Spleen (tissue), 11 donors: ENCODE measurements around the gene SRXN1. TPM values are rescaled to one million over a fixed set of nuclear protein-coding genes. Genes with fewer than 3 reads are reported as not detected.

ENCODE experiments used
- DNase-seq: peaks from one replicate; pipeline ENCODE4 v3.0.0-alpha.2; 2020
- H3K27ac ChIP-seq, 8 donors: fragments of 200-600 bp; sonication (generic) in 7 of 8; 1 replicate in 4 of 8; 2 replicates in 4 of 8; pipeline versions ENCODE4 v1.5.0 to v1.8.0; 2016 to 2021; ENCODE audit warnings: inconsistent platforms in 4 of 8, mild to moderate bottlenecking in 4 of 8, moderate library complexity in 1 of 8
- H3K27me3 ChIP-seq, 7 donors: fragments of 200-600 bp; sonication (generic) in 6 of 7; replicated peaks in 1 of 7; 1 replicate in 4 of 7; 2 replicates in 3 of 7; pipeline versions ENCODE4 v1.5.0 to v1.8.0; 2016 to 2021; ENCODE audit warnings: inconsistent platforms in 3 of 7, mild to moderate bottlenecking in 1 of 7
- H3K36me3 ChIP-seq, 6 donors: fragments of 200-600 bp; sonication (generic) in 5 of 6; 1 replicate in 4 of 6; 2 replicates in 2 of 6; pipeline versions ENCODE4 v1.5.0 to v1.8.0; 2016 to 2021; ENCODE audit warnings: inconsistent platforms in 2 of 6
- H3K4me1 ChIP-seq, 6 donors: fragments of 200-600 bp; sonication (generic) in 5 of 6; 1 replicate in 3 of 6; 2 replicates in 3 of 6; pipeline versions ENCODE4 v1.5.0 to v1.8.0; 2016 to 2021; ENCODE audit warnings: inconsistent platforms in 3 of 6
- H3K4me3 ChIP-seq, 8 donors: fragments of 200-600 bp; sonication (generic) in 7 of 8; 1 replicate in 4 of 8; 2 replicates in 4 of 8; pipeline versions ENCODE4 v1.5.0 to v1.8.0; 2016 to 2021; ENCODE audit warnings: inconsistent platforms in 4 of 8, mild to moderate bottlenecking in 4 of 8, moderate library complexity in 2 of 8
- H3K9me3 ChIP-seq, 8 donors: fragments of 200-600 bp; sonication (generic) in 7 of 8; 1 replicate in 4 of 8; 2 replicates in 4 of 8; pipeline versions ENCODE4 v1.5.0 to v1.8.0; 2016 to 2021; ENCODE audit warnings: inconsistent platforms in 4 of 8
- POLR2A ChIP-seq, 3 donors: fragments of 450-650 bp; IDR thresholded peaks; one replicate each; pipeline ENCODE4 v1.5.1; 2017; ENCODE audit warnings: antibody characterized with exemption in 3 of 3, mild to moderate bottlenecking in 1 of 3
- POLR2AphosphoS5 ChIP-seq, 3 donors: sonication (generic); formaldehyde crosslinking; IDR thresholded peaks; one replicate each; pipeline ENCODE4 v1.5.1; 2017; ENCODE audit warnings: antibody characterized with exemption in 3 of 3
- WGBS, 5 donors: extraction: QIAGEN DNeasy Blood & Tissue Kit in 3 of 5; methylation state at CpG; one replicate each; pipeline versions ENCODE4 v1.1.5 to v1.1.7; 2013 to 2018; 5-methylcytosine and 5-hydroxymethylcytosine counted together
- intact Hi-C: fragments of 100-400 bp; cut with DNase I; formaldehyde crosslinking; loops from one replicate; pipeline ENCODE4 v1.15.0; 2023; ENCODE audit warnings: low total_unique reads
- polyA plus RNA-seq, 3 donors: library from polyadenylated mRNA; stranded (reverse); fragments of 200-250 nt; gene quantifications; one replicate each; pipeline ENCODE4 v1.2.1, GENCODE V29; 2013
- total RNA-seq, 7 donors: library from RNA; depleted of rRNA in 3 of 7; stranded (reverse); fragments of >200 nt in 3 of 7; fragmentation: NEBNext Ultra II Directional in 4 of 7; extraction: Animal tissue kit (Norgen Biotek cat#: 25700) in 4 of 7; gene quantifications; one replicate each; pipeline versions ENCODE4 v1.1.0 to v1.2.1, GENCODE V29; 2016 to 2021
- TF ChIP-seq, protein P1 (sequence below), 11 experiments: fragments of 200-600 bp in 7 of 11; fragments of 450-650 bp in 4 of 11; sonication (generic) in 4 of 11; IDR thresholded peaks in 8 of 11; conservative IDR thresholded peaks in 3 of 11; 1 replicate in 7 of 11; 2 replicates in 4 of 11; pipeline versions ENCODE4 v1.4.0 to v1.8.0; 2016 to 2021; ENCODE audit warnings: antibody characterized with exemption in 11 of 11, inconsistent platforms in 4 of 11, mild to moderate bottlenecking in 1 of 11
- donor health status: healthy with polysubstance abuse.
- donor health status: DM: no; HTN: no; CAD: no; lungs with moderate emphysema.
- donor health status: DM: no; HTN: no; CAD: no.
- donor health status: Bipolar disorder and iron deficiency.
- donor health status: healthy.
- donor health status: DM: no; HTN: no; CAD: no.
- donor health status: DM: yes; HTN: yes; CAD: no.

The SRXN1 gene
- total and polyA plus RNA-seq, 10 donors: 4.5 to 31.3 (median 12.7) TPM

DNA sequence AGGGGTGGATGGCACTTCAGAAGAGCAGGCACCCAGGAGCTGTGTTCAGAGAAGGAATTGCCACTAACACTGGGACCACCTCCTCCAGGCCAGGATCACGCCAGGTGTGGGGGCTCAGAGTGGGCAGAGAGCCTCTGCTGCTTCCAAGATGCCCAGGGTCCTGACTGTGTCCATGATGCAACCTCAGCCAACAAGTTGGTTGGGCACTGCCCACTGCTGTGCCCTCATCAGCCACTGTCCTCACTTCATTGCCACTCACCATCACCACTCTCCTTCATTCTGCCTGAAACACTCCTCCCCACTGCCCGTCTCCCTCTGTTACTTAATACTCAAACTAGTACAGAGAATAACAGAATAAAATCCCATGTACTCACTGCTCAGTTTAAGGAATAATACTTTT lies 26.4 kb downstream of the SRXN1 start:
- intact Hi-C loops: no loop called here
- TF ChIP-seq, protein P1, sequence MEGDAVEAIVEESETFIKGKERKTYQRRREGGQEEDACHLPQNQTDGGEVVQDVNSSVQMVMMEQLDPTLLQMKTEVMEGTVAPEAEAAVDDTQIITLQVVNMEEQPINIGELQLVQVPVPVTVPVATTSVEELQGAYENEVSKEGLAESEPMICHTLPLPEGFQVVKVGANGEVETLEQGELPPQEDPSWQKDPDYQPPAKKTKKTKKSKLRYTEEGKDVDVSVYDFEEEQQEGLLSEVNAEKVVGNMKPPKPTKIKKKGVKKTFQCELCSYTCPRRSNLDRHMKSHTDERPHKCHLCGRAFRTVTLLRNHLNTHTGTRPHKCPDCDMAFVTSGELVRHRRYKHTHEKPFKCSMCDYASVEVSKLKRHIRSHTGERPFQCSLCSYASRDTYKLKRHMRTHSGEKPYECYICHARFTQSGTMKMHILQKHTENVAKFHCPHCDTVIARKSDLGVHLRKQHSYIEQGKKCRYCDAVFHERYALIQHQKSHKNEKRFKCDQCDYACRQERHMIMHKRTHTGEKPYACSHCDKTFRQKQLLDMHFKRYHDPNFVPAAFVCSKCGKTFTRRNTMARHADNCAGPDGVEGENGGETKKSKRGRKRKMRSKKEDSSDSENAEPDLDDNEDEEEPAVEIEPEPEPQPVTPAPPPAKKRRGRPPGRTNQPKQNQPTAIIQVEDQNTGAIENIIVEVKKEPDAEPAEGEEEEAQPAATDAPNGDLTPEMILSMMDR (IDR thresholded peaks at IDR 0.05 in 8 of 11, conservative IDR thresholded peaks at IDR 0.05 in 3 of 11): no peak
- TF ChIP-seq POLR2AphosphoS5 (IDR thresholded peaks at IDR 0.05) (no peak), POLR2A (IDR thresholded peaks at IDR 0.05) (no peak)
- 75 to 92% (median 82%) methylated on average over 2 of the region's 2 CpGs for WGBS, 5 donors

DNA sequence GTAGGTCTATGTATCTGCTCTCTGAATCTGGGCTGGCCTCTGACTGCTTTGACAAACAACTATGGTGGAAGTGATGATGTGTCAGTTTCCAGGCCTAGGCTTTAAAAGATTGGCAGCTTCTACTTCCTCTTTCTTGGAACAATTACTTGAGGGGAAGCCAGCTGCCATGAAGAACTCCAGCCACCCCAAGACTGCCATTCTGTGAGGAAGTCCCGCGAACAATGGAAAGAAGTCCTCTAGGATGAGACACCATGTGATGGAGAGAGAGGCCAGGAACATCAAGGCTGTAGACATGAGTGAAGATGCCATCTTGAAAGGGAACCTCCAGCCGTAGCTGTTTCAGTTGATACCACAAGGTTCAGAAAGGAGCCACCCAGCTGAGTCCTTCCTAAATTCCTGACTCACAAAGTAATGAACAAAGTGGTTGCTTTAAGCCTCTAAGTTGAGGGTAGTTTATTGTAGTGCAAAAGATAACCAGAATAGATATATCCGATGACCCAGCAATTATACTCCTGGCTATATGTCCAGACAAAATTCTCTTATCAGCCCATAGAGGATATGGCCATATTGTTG lies 27.6 kb downstream of the SRXN1 start:
- Histone ChIP-seq H3K27ac (no peak overlapping the region), H3K36me3 (no peaks in the 10 kb centered on the region), H3K4me3 (no peak overlapping the region), H3K4me1 (no peaks in the 10 kb centered on the region), H3K9me3 (peaks cover 0 to 6% (median 0%) of the 10 kb centered on the region in 8 donors), H3K27me3 (peaks cover 0 to 40% (median 0%) of the 10 kb centered on the region in 7 donors)
- 76 to 87% (median 83%) methylated on average over 4 of the region's 4 CpGs for WGBS, 5 donors
- DNase-seq: no peak
- TF ChIP-seq, protein P1 (IDR thresholded peaks at IDR 0.05 in 8 of 11, conservative IDR thresholded peaks at IDR 0.05 in 3 of 11): no peak
- TF ChIP-seq POLR2AphosphoS5 (IDR thresholded peaks at IDR 0.05) (no peak), POLR2A (IDR thresholded peaks at IDR 0.05) (no peak)
- intact Hi-C loops: no loop called here

More for the DNA sequence above, 26.4 kb downstream of the SRXN1 start:
- no peak for DNase-seq
- Histone ChIP-seq H3K9me3 (peaks cover 0 to 6% (median 0%) of the 10 kb centered on the region in 8 donors), H3K4me1 (no peaks in the 10 kb centered on the region), H3K27ac (no peak overlapping the region), H3K36me3 (no peaks in the 10 kb centered on the region), H3K4me3 (no peak overlapping the region), H3K27me3 (peaks cover 0 to 29% (median 0%) of the 10 kb centered on the region in 7 donors)

DNA sequence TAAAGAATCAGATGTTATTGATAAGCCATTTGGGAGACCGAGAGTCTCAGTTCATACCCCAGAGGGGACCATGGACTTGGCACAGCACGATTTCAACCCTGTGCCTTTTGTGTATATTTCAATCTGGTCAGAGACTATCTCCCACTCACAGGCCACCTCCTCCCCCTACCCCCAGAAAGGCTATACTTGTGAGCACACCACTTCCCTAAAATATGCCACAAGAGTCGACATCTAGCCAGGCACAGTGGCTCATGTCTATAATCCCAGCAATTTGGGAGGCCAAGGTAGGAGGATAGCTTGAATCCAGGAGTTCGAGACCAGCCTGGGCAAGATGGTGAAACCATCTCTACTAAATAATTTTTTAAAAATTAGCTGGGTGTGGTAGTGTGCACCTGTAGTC lies 29.3 kb downstream of the SRXN1 start:
- Histone ChIP-seq H3K4me1 (no peaks in the 10 kb centered on the region), H3K4me3 (no peak overlapping the region), H3K9me3 (peaks cover 0 to 6% (median 0%) of the 10 kb centered on the region in 8 donors), H3K27ac (no peak overlapping the region), H3K27me3 (peaks cover 0 to 47% (median 0%) of the 10 kb centered on the region in 7 donors), H3K36me3 (no peaks in the 10 kb centered on the region)
- TF ChIP-seq, protein P1 (IDR thresholded peaks at IDR 0.05 in 8 of 11, conservative IDR thresholded peaks at IDR 0.05 in 3 of 11): no peak
- TF ChIP-seq POLR2AphosphoS5 (IDR thresholded peaks at IDR 0.05) (no peak), POLR2A (IDR thresholded peaks at IDR 0.05) (no peak)
- no peak for DNase-seq
- WGBS, 5 donors: 51 to 56% (median 53%) methylated on average over 4 of the region's 4 CpGs
- intact Hi-C loops: no loop called here

DNA sequence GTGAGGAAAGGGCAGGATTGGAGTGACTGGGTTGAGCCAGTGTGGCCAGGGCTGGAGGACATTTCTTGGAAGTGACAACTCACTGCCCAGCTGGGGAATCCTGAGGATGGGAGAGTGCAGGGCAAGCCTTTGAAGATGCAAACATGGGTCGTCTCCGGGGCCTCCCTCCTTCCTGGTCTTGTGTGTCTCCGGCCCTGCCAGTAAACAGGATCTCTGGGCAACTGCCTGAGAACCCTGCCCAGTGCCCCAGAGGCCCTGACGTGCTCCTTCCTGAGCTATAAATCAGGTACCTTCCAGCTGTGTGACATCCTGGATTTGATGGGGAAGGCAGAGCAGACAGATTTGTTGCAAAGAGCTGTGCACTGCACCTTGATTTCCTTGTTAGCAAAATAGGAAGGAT lies 30.0 kb downstream of the SRXN1 start:
- Histone ChIP-seq H3K27me3 (peaks cover 0 to 54% (median 0%) of the 10 kb centered on the region in 7 donors), H3K4me3 (no peak overlapping the region), H3K4me1 (no peaks in the 10 kb centered on the region), H3K27ac (no peak overlapping the region), H3K9me3 (peaks cover 0 to 12% (median 1%) of the 10 kb centered on the region in 8 donors), H3K36me3 (no peaks in the 10 kb centered on the region)
- 3 to 19% (median 13%) methylated on average over 4 of the region's 4 CpGs for WGBS, 5 donors
- intact Hi-C loops: no loop called here
- no peak for TF ChIP-seq POLR2A (IDR thresholded peaks at IDR 0.05)
- TF ChIP-seq, protein P1 (IDR thresholded peaks at IDR 0.05 in 8 of 11, conservative IDR thresholded peaks at IDR 0.05 in 3 of 11): no peak
- no peak for TF ChIP-seq POLR2AphosphoS5 (IDR thresholded peaks at IDR 0.05)
- DNase-seq: no peak
